HG03060 (cell line): ENCODE results near the gene ERN1.
"Not testable (repeated sequence)": the region's sequence is repeated elsewhere in the genome, so short reads cannot be mapped to it uniquely, and the experiment has no call there.

Experiments
- ATAC-seq: cut with Tn5 transposase; IDR thresholded peaks from one replicate; pipeline ENCODE4 v1.9.1; 2021; ENCODE audit warnings: low read depth, moderate number of reproducible peaks; ENCODE audit not compliant: unreplicated experiment

Gene ERN1

DNA sequence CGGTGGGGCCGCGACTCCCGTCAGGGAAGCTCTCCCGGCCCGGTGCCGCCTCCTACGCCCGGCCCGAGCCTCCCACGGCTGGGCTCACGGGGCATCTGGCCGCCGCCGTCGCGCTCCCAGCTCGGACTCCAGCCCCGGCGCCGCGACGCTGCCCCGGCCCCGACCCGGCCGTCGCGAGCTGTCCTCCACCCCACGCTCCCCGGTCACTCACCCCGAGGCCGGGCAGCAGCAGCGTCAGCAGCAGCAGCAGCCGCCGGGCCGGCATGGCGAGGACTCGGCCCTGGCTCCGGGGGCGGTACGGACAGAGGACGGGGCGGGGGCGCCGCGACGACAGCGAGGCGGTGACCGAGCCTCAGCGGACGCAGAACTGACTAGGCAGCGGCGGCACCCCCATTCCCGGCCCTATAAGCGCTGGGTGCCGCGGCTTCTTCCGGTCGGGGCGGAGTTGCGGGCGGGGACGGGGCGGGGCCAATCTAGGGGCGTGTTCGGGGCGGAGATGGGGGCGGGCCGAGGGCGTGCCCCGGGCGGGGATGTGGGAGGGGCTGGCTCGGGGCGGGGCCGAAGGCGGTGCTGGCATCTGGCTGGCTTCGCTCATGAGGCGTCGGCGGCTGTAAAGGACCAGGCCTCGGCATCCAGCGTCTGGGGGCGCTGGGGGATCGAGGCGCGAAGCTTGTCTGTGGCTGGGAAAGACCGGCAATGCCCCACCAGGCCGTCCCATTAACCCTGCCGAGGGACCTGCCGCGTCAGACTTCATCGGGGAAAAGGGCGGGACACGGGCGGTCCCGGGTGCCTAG lies at the start of gene ERN1:
Gene ERN1 (minus strand): TSS at position 380 of the 794 bp plus-strand sequence. CDS start 115 bp downstream, at position 265.
- peak; percentile 32 for ATAC-seq

DNA sequence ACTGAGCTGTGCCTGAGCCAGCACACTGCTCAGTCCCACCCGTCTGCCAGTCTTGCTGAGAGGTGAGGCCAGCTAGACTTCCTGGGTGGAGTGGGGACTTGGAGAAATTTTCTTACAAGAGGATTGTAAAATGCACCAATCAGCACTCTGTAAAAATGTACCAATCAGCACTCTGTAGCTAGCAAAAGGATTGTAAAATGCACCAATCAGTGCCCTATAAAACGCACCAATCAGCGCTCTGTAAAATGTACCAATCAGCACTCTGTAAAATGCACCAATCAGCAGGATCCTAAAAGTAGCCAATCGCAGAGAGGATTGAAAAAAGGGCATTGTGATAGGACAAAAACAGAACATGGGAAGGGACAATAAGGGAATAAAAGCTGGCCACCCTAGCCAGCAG lies 49.1 kb upstream of the ERN1 start:
- ATAC-seq = not testable (repeated sequence)

DNA sequence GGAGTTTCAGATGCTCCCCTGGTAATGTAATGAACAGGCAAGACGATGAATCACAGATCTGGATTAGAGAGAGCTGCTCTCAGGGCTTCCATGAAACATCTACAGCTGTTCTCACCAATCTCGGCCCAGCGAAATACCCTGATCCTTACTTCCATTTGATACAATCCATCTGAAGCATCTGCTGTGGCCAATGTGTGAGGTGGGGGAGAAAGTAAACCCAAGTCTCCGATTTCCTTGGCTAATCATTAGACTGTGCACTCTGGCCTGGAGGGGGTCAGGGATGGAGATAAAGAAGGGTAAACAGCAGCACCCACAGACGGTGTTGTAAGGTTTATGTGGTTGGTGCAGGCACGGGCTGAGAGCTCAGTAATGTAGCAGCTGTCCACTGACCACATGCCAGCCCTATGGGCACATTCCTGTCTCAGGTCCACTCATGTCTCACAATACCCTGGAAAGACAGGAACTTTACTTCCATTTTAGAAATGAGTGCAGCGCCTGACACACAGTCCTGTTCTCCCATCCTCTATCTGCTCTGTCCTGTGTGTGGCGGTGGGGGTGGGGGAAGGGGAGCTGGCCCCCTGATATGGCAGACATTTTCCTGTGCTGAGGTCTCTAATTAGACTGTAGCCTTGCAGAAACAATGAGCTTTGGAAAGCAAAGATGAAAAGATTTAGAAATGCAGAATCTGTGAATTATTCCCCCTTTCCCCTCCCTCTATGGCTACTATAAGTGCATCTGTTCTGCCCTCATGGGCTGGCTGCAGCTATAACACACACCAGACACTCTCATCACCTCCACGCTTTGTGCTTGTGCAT lies 48.3 kb upstream of the ERN1 start:
- ATAC-seq = no peak

DNA sequence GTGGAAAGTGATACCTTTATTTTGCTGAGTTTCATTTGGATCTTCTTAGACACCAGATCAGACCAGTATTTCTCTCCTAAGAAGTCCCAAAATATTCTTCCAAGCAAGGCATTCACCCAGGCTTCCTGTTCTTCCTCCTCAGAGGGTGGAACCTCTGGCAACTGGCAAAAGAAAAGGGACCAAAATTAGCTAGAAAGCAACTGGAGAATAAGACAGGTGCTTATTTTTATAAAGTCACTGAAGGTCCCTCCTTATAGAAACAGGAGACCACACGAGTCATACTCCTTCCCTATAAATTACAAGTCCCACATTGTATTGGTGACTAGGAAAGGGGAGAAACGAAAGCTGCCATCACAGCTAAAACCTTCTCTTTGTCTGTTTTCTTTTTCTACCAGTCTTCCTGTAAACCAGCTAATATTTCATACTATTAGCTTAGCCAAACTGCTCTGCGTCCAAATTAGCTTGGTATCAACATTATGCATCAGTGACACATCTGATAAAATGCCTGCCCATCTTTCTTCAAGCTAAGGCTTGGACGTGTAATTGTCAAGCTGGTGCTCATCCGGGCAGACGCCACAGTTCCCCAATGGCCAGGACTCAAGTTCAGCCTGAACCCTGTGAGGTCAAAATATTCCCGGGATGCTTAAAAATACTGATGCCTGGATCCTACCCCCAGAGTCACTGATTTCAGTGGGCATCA lies 47.5 kb upstream of the ERN1 start:
- ATAC-seq = no peak

DNA sequence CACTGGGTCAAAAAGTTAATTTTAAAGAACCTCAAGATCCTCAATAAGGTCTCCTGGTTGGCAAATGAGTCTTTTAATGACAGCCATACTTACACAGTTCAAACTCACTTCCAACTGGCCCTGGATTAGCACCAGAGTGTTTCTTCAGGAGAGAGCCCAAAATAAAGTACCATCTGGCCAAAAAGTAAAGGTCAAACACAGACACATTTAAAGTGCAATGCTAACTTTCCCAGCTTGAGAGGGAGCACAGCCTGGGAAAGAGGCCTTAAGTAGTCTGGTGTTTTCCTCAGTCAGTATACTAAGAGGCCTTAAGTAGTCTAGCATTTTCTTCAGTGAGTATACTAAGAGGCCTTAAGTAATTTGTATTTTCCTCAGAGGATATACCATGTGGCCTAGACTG lies 46.6 kb upstream of the ERN1 start:
- ATAC-seq = no peak

DNA sequence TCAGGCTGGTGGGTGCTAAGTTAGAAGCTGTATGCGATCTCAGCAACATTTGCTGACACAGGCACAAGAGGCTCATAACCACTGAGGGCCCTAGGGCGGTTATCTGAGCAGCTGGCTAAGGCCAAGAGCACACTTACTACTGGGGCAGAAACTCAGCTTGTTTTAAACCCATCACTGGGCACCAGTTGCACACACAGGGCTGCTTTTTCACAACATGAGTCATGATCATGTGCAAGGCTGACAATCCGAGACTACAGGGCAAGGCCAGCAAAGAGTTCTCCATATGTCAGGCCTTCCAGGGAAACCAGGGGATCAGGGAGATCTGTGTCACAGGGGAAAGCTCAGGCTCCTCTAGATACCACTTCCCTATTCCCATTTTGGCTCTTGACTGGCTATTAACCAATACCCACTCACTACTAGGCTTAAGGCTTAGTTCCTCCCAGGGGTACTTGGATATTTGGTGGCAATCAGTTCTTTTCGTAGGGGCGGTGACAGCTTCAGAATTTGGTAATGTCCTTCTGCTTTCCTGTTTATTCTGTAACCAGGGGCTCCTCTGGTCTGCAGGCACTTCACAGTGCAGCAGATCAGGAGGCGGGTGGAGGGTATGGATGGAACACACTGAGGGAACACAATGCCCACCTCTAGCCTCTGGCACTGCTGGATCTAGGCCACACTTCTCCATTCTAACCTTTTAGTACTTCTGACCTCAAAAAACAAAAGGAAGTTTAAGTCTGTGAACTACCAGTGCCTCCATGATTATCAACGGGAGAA lies 44.9 kb upstream of the ERN1 start:
- ATAC-seq = no peak

DNA sequence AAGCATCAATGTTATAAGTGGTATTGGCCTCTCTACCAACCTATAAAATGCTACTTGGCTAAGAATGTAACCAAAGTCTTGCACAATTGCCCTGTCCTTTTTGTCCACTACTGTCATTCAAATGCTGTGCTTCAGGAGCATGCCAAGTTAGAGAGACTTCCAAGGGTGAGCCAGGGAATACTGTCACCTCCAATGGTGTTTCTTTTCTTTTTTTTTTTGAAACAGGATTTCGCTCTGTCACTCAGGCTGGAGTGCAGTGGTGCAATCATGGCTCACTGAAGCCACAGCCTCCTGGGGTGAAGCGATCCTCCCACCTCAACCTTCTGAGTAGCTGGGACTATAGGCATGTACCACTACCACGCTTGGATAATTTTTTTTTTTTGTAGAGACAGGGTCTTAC lies 43.7 kb upstream of the ERN1 start:
- ATAC-seq = no peak

DNA sequence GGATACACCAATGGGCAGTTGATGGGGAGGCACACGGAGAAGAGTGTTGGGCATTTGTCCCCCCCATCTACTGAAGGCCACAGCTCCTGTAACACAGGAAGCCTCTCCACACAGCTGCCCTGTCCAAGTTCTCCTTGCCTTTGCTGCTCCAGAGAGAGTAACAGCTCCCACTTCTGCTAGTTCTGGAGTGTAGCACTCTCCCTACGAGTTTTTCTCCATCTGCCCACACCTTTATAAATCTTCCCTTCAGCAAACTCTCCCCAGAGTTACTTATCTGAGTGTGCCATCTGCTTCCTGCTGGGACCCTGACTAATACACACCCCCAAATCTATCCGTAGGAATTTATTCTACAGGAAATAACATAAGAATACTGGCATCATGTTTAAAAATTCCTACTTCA lies 42.6 kb upstream of the ERN1 start:
- ATAC-seq = no peak

DNA sequence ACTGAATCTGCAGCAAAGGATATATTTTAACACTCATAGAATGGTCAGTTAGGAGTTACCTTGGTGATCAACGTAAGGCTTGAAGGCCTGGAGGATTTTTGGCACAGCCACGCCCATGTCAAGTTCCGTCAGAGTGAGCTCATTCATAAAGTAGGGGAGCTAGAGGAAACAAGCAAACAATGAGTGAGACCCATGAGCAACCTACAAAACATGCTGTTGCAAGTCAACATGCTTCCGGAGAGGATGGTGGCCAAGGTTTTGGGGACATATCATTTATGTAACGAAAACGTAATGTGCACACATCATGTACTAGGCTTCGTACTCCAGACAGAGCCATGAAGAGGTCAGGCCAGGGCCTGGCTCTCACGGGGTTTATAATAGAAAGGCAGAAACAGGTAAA lies 41.1 kb upstream of the ERN1 start:
- no peak for ATAC-seq

DNA sequence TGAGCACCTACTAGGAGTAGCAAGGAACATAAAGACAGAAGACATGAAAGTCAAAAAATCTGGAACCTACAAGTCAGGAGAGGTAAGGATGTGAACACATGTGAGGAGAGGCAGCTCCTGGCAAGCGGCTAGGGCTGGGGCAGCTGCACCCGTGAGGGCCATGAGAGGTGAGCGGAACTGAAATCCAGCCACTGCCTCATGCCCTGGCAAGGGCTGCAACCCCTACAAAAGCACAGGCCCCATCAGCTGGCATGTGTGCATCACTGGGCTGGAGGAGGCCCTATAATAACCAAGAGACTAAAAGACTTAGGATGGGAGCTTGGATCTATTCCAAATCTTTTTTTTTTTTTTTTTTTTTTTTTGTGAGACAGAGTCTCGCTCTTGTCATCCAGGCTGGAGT lies 40.3 kb upstream of the ERN1 start:
- ATAC-seq = no peak

DNA sequence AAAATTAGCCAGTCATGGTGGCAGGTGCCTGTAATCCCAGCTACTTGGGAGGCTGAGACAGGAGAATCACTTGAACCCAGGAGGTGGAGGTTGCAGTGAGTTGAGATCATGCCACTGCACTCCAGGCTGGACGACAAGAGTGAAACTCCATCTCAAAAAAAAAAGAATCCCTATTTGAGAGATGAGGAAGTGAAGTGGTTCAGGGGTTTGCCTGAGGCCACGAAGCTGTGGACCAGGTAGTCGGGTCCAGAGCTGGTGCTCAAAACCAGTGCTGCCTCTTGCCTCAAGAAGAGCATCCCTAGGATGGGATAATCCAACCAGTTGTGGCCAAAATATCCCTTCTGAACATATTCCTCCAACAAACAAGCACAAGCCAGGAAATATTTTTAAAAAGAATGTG lies 37.7 kb upstream of the ERN1 start:
- ATAC-seq = not testable (repeated sequence)

DNA sequence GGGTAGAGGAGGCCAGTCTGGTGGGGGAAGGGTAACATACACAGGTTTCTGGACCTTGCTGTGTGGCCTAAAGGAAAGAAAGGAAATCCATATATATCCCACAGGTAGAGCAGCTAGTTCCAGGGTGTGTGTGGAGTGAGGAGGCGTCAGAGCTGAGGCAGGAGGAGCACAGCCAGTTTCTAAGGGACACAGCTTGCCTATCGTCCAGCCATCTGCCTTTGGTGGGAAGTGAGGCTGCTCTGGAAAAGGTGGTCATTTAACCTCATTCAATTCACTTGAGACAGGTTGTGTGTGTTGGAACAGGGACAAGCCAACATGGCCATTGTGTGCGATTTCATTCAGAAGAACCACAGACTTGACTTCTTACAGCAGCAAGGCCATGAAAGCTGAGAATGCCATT lies 36.9 kb upstream of the ERN1 start:
- ATAC-seq = no peak

DNA sequence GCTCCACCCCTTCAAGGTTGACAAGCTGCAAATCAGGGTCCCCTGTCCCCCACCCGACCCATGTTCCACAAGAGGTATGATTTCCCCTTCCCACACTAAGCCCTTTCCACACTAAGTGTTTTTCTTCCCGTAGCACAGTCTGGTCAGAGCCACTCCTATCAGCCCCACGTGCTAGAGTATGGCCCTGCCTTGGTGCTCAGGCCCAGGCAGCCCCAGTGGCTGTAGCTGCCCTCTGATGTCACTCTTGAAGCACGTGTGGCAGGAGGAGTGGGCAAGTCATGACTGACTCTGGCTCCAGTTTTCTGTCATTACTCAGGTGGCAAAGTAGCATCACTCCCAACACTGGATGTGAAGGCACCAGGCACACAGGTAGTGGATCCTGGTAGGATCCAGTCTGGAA lies 35.4 kb upstream of the ERN1 start:
- ATAC-seq = no peak

DNA sequence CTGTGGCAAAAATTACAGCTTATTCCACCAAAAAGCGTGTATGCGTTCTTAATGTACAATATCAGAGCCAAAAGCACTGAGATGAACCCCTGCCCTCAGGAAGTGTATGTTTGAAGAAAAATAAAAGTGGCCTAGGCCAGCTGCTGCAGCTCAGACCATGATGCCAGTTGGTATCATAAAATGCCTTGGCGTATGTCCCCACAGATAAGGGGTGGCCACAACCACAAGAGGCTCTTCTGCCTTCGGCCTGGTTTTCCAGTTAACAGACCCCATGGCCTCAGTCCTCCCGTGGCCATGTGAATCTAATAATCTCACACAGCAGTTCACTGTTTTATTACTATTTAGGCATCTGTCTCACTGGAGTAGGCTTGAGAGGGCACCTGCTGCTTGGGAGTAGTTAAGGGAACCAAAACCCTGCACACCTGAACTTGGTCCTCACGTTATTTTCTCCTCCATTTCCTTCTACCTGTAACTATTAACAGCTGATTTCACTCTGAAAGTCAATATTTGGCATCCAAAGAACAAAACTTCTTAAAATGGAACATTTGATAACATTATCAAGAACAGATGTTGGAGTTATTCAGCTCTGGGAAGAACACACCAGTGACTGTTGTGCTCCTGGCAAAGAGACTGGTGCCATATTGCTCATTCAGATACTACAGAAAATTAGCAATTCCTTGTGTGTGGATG lies 34.8 kb upstream of the ERN1 start:
- ATAC-seq = no peak

DNA sequence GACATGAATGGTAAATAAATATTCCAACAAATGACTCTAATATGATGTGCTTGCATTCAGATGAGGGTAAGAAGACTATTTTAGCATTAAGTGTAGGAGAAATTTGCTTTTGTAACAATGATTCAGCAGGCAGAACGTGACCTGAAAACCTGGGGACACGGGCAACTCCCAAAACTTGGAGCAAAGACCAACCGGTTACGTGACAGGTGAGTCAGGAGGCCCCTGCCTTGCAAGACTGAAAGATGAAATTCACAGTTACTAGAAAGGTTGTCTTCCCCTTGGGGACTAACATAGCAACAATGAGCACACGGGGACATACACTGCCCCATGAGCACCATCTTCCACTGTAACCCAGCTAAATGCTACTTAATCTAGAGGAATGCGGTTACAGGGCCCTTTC lies 33.5 kb upstream of the ERN1 start:
- ATAC-seq = no peak

DNA sequence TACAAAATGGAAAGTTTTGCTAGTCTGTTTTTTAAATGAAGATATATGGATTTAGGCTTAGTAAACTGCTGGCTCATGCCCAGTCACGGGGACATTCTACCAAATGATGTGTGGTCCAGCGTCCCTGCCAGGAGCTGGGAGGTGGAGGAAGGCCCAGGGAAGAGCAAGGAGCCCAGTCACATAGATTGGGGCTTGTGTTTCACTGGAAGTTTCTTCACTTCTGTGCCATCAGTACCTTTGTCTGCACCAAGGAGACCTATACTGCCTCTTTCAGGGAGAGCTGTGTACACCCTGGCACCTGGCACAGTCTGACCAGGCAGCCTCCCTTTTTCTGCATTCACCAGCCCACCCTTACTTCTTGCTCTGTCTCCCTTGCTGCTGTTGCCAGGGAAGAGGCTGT lies 32.6 kb upstream of the ERN1 start:
- no peak for ATAC-seq

DNA sequence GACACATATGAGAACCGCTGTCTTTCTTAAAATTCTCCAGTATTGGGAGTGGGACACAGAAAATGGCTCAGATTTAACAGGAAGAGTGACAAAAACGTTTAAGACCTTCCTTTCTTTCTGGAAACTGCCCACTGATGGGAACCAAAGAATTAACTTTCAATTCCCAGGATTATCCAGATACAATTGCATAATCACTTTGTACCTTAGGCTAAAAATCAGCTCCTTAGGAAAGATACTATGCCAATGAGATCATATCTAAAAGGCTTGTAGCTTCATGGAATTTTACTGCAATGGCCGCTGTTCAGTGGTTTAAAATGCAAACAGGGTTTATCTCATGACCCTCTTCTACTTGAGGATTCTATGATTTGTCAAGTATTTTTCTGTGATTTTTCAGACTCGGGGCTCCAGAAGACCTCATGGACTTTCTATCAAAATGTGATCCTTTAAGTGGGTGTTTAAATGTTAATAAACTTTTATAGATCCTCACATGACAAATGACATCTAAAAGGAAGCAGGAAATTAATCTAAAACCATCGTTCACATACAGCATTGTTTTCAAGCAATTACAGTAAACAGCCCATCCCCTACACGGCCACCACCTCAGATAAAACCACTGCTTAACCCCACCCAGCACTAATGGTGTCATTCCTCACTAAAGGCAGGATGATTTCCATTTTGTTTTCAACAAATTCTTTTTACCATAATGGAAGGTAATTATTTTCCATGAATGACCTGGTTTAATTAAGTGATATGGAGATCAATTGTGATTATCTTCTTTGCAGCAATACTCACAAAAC lies 31.6 kb upstream of the ERN1 start:
- ATAC-seq = no peak

DNA sequence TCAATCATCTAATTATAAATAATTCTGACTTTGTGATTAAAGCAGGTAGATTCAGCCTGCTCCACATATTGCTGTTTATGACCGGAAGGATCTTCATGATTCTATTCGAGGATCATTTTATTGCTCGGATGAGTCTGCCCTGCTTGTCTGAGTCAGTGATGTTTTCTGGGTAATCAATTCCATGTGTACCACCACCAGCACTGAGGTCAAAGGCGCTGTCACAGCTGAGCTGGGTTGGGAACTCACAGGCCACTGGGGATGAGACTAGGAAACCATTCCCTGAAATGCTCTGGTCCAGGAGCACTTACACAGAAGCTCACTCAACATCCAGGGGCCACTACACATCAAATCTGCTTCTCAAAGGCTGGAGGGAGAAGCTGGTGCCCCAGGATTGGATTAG lies 30.4 kb upstream of the ERN1 start:
- no peak for ATAC-seq
